Activated CD4-positive, CD25-positive, alpha-beta regulatory T cell treated with anti-CD3 and anti-CD28 coated beads, Interleukin-2, amount 50 U/mL, for 24 hours (primary cell): ENCODE data around the gene RUNX1.
A peak's percentile ranks its signal among the peaks of the same experiment; 100 is the strongest.
"Not testable (repeated sequence)": the region's sequence is repeated elsewhere in the genome, so short reads cannot be mapped to it uniquely, and the experiment has no call there.

Experiments
- ATAC-seq, 2 donors: fragments of 150-1000 bp; cut with Tn5 transposase; one replicate each; pipeline ENCODE4 v1.10.0; 2021; ENCODE audit warnings: mild to moderate bottlenecking in 1 of 2, moderate library complexity in 1 of 2

RUNX1 gene

DNA sequence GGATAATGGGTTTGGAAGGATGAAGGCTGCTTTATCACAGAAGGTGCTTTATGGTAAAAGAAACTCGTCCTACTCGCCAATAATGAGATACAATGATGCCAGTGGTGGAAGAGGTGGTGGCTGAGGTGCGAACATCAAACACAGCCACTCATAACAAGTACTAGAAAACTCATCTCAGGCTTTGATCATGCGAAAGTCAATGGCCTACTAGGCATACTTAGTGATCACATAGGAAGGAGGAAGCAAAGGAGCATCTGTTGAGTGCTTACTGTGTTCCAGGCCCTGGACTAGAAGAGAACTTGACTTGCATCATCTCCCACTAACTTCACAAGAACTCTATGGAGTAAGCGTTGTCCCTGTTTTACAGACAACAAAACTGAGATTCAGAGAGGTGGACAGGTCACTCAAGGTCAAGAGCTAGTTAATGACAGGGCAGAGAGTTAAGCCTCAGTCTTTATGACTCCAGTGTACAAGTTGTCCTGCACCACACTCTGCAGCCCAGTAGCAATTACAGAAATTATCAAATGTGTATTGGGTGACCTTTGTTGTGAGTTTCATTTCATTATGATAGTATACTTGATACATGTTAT lies 33.6 kb downstream of the RUNX1 start:
- ATAC-seq = peak; percentile 84 to 98

DNA sequence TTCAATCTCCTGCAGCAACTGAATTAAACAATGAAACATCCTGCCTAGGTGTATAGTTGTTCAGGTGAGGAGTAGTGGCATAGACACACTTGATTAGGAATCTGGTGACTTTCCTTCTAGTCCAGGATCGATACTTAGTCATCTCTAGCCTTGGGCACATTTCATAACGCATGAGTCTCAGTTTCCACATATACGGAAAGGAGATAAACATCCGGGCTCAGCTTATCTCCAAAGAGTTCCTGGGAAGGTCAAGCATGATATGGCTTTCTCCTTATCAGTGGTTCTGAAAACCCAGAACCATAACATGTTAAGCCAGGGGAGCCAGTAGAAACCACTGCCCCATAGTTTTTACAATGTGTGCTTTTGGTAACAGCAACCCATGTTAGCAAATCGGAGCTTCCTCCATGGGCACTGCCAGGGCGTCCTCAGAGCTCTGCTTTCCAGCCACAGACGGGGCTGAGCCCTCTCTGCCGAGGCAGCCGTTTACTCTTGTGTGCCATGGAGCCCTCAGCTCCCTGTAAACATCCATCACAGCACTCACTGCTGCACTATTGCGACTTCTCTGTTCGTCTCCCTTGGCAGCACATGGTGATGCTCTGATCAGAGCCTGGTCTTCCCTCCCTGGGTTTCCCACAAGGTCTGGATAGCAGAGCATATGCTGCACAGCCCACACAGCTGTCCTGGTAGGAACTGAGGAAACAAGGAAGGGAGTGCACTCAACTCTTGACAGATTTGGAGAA lies 34.6 kb downstream of the RUNX1 start:
- ATAC-seq = no peak

DNA sequence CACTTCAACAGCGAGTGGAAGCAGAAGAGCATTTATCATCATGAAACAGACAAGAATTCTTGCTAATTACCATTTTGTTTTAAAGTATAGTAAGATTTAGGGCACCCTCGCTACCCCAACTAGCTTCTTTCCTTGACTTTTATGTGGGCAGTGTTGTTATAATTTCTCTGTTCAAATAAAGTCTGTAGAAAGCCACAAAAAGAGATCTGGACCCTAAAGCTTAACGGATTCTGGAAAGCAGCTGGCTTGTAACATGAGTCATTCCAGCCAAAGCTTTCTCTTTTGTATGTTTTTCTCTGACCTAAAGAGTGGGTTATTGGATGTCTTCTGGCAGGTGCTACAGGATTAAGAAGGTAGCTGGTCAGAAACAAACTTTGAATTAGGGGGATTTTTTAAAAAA lies 37.4 kb downstream of the RUNX1 start:
- ATAC-seq = no peak

DNA sequence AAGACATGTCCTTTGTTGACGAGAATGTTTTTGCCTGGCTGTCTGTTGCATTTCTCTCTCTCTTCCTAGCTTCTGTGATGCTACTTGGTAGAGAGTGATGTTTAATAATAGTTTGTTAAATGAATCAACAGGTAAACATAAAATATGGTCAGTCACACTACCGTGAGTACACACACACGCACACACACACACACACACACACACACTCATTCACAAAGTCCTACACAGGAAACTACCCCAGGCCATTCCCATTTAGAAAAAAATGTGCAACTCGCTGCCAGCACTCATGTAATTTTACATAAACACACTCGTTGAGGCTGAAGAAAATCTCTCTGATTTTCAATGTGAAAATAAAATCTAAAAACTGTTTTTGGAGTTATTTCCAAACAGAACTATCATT lies 38.7 kb downstream of the RUNX1 start:
- no peak for ATAC-seq

DNA sequence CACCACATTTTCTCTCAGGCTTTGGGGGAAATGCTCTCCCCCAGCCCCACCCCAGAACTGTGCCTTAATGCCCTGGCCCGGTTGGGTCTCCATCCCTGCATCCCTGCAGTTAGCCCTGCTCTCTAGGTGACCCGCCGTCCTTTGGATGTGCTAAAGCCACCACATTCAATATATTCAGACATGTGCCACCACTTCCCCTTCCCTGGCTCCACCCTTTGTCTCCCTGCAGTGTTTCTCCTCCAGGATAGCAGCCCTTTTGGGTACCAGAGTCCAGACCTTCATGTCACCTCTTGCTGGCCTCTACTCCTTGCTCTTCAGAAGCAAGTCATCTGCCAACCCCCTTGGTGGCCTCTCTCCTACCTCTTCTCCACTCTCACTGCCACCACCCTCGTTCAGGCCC lies 41.8 kb downstream of the RUNX1 start:
- no peak for ATAC-seq

DNA sequence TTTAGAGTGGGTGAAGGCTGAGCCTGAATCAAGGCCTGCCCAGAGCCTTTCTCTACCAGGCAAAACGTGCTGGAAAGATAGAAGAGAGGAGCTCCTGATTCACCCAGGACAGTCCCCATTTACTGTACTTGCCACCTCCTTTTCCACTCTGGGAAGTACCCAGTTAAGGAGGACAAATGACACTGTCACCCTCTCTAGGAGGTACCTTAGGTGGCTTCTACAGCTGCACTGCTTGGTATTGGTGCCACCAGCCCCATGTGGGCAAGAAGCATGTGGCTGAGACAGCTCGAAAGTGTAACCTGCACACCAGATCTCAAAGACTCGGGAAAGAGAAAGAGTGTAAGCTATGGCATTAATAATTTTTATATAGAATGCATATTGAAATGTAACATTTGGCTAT lies 42.3 kb downstream of the RUNX1 start:
- ATAC-seq = no peak

DNA sequence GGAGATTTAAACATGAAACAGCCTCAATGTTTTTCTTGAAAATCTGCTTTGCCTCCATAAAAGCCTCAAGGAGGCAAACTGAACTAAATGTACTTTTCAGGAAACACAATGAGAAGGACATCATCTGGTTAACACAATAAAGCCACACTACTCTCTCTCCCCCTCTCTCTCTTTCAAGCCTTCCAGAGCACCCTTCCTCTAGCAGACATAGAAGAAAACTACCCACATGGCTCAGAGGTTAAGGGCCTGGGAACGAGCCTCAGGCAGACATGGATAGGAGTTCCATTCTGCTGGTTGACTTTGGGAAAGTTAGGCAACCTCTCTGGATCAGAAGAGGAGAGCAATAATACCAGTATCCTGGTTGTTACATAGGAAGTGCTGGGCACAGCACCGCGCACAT lies 42.9 kb downstream of the RUNX1 start:
- ATAC-seq = no peak

DNA sequence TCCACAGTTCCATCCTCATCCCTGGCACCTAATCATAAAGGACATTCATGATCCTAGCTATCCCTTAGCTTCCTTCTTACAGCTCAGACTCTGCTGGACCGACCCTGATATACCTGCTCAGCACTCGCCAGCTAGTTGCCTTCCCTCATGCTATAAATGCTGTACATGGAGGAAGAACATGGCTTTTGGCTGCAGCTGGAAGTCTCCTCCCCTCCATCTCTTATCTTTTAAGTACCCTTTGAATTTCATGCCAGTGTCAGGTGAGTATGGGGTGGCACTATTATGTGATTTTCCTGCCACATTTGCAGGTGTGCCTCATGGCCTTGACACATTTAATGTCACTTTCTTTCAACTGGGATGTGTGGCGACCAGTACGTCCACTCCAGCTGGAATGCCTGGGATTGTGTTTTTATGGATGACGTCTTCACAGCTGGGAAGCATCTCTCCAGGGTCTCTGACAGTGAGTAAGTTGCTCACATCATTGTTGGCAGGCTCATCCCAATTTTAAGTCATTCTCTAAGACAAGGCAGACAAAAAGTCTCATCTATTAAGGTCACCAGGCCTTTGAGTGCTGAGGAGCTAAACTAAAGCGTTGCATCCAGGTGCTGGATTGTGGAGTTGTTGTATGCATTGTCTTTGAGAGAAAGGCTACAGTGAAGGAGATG lies 43.4 kb downstream of the RUNX1 start:
- no peak for ATAC-seq

DNA sequence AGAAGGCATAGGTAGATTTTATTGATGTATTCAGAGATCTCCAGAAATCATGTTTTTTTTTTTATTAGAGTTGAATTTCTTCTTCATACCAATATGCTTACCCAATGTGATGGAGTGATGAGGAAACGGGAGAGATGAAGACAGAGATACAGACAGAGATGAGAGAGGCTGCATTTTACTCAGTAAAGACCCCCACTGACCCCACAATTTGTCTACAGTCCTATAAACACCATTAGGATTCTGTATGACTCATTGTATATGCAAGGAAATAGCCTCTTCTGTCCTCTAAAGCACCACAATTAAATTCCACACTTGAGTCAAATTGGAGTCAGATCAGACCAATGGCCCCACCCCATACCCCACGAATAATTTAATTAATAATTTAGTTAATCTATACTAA lies 44.0 kb downstream of the RUNX1 start:
- no peak for ATAC-seq

DNA sequence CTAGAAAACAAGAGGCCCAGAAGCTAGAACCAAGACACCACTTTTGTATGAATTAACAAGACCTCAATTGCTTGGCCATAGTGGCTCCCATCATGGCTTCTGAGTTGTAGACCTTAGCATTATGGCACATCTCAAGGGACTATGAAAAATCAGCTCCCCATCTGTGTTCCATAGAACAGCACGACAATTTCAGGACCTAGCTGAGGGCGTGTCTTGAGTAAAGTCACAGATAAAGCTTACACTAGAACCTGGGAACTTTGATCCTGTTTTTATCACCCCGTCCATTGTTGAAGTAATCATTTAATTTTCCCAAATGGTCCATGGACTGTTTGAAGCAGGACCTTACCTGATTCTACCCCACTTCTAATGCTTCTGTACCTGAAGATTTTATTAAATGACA lies 44.8 kb downstream of the RUNX1 start:
- no peak for ATAC-seq

DNA sequence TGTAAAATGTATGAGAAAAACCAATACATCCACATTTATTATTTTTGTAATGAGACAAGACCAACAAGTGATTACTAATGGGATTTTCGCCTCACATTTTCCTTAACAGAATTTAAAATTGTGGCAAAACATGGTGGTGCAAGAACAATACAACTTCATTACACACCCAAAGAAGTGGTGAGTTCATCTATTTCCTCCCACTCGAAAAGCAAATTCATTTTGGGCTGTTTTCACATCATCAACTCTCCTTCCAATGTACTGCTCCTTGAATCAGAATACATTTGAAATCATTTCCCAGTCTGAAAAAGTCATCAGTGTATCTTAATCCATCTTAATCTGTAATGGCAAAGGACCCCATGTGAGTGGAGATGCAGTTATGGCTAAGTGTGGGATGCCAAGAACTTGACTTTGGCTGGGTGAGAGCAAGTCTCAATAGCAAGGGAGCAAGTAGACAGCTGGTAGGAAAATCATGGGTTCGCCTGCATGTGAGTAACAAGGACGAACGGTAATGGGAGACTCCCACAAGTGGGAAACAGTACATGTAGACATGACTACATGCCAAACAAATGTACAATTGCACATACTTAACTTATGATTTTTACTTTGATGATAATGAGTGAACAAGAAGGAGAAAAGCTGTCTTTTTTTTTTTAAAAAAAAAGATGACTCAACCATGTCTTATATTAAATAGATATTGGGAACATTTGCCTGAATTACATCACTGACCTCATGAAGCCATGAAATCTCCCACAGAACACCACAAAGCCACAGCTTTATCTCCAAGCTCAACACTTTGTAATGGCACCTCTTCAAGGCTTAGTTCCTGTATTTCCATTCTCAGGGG lies 46.0 kb downstream of the RUNX1 start:
- peak; percentile 21 to 36 for ATAC-seq

DNA sequence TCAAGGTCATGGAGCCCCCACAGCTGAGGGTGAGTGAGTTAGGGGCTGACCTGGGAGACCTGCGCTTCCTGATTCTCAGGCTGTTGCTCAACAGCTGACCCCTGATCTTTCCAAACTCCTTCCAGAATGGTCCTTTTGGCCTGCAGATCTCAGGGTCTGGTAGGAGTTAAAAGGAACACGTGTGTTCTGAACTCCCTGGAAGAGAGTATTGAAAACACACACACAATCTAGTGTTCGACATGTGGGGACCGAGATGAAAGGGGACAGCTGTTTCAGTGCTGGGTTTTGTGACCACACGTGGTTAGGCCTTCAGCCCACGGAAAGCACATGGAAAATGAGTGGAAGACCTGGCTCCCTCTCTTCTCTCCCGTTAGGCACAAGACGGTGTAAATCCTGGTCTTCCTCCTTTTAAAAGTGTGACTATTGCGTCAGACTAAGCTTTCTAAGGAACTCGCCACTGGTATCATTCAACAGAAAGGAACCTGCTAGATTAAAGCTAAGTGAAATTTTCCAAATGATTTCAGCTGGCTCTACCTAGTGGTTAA lies 49.6 kb downstream of the RUNX1 start:
- no peak for ATAC-seq

DNA sequence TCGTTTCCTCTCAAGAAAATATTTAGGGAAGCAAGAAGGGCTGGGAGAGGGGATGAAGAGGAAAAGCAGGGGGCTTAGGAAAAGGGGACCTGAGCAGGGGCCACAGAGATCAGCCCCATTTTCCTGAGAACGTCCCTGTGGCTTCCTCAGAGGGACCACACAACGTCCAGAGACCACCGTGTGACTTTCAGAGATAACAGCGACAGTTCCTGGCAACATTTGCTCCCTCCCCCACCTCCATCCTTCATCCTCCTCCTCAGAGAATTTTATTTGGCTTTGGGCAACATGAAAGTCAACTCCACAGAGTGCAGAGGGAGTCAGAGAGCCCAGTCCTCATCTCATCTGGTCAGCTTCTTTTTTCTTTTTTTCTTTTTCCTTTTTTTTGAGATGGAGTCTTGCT lies 50.9 kb downstream of the RUNX1 start:
- ATAC-seq = no peak

DNA sequence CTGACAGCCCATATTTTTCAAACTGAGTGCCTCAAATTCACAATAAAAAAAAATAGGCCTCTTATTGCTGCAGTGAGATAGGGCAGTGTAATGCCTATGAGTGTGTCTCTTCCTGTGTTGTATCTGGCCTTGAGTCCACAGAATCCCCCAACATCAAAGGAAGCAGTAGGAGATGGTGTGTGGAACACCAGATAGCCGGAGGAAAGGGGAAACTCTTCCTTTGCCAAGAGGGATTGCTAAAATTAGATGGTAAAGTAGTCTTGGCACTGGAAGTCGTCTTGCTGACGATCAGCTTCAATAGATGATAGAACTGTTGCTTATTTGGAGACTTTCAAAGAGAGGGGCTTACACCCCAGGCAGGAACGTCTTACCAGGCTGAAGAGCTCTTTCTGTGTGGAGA lies 51.8 kb downstream of the RUNX1 start:
- ATAC-seq = no peak

DNA sequence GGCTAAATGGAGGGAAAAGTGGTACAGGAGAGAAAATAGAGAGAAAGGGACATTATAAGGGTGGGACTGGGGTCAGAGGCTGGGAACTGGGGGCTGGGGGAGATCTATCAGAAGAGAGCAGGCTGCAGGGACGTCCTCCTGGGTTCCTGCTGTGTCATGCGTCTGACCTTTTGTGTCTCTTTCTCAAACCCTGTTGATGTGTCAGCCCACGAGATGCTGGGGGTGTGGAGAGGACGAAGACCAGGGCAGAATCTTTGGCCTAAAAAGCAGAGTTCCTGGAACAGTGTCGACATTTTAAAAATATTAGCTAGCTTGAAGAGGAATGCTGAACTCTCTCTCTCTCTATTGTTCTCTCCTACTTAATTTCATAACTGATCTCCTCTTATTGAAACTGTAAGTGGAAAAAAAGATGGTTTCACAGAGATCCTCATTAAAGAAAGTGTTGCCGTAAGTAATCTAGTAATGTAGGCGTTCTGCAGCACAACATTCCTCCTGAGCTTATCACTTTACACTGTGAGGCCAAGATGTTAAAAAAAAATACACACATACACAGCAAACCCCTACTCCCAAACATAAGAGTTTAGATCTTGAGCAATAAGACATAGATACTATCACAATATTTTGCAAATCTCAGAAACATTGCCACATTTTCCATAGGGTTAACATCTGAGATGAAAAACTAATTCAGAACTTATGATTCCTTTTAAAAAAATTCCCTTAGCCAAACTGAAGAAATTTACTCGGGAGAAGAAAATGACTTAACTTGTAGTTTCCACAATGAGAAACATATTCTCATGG lies 52.6 kb downstream of the RUNX1 start:
- ATAC-seq = peak; percentile 73 to 75

DNA sequence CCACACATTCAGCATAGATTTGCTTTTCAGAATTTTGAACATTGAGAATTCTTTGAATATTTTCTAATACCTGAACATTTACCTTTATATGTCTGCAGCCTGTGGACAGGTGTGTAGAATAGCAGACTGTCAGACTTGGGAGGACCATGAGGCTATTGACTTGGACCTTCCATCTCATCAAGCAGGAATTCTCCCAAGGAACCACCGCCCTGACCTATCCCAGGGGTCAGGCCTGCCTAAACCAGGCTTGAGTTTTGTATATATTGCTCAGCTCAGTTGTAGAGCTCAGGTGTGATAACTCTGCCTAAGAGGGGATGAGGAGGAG lies 53.2 kb downstream of the RUNX1 start:
- ATAC-seq = no peak

DNA sequence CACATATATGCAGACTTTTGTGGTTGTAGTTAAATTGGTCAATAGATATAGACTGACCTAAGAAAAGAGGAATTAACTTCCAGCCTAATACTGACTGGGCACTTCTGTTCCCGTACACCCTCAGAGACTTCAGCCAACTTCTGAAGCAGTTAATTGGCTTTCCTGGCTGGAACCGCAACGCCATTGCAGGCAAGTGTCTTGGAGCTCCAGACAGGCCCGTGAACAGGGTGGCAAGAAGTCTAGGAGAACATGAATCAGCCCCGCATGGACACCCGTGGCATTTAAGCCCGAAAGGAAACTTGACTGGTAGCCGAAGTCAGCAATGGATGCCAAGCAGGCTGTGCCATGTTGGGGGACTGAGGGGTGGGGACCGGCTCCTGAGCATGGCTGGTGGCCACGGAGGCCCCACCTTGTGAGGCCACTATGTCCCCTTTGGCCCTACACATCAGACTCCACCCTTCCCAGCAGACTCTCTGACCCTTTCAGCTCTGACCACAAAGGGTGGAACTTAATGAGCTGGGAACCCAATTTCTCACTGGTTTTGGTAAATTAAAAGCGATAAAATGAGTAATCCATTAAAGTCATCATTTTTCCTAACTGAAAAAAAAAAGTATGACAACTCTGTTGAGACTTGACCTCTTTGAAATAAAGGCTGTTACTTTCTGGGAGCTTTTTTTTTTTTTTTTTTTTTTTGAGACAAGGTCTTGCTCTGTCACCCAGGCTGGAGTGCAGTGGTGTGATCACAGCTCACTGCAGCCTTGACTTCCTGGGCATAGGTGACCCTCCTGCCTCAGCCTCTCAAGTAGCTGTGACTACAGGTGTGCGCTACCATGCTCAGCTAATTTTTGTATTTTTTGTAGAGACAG lies 54.1 kb downstream of the RUNX1 start:
- peak; percentile 37 to 54 for ATAC-seq

DNA sequence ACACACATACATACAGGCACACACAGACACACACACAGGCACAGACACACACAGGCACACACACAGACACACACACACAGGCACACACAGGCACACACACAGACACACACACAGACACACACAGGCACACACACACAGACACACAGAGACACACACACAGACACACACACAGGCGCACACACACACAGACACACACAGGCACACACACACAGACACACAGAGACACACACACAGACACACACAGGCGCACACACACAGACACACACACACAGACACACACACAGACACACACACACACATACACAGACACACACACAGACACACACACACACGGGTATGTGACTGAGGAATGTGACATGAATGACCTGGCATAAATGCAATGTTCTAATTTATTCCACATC lies 55.6 kb downstream of the RUNX1 start:
- not testable (repeated sequence) for ATAC-seq

DNA sequence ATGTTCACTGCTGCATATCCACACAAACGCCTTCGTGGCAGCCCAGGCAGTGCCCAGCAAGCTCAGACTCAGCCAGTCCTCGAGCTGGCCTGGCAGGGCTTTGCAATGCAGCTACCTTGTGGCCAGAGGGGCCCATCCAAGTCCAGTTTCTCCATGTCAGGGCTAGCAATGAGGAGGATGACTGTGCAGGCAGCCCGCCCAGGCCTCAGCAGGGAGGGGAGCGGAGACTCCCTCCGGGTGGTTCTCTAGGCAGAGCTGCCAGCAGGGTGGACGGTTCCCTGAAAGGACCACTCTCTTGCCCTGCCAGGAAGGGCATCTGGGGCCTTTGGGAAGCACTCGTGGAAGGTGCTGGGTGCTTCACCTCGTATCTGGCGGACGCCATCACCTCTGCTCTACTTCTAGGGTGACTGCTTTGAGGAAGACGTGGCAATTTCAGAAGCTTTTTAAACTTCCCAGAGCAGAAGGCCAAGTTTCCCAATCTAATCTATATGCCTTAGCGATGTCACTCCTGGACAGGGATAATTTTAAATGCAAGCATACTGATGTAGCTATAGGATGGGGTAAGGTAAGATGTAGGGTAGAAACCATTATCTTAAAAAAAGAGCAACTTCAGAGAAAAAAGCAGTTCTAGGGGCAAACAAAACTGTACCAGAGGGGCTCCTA lies 56.2 kb downstream of the RUNX1 start:
- ATAC-seq = no peak

DNA sequence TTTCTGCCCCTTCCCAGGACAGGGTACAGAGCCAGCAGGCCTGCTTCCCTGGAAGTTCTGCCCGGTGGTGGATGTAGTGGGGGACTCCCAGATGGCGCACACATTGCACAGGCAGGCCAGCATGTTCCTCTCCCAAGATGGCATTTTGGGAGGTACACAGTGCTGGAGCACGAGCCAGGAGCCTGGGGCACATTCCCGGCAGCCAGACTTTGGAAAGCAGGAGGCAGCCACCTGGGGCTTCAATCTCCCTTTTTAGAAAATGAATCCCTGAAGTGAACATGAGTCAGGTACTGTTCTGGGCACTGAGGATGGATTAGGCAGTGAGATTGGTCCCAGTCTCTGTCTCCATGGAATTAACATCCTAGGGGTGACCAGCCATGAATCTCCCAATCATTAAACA lies 56.9 kb downstream of the RUNX1 start:
- no peak for ATAC-seq
